IPS DF 6.9 (cell line): ENCODE results near the gene PM20D2.
A peak's percentile ranks its signal among the peaks of the same experiment; 100 is the strongest.

Experiments
- DNase-seq: peaks from one replicate; pipeline ENCODE4 v3.0.0-alpha.2; 2013; ENCODE audit warnings: low read depth, low spot score
- H3K27ac ChIP-seq: one replicate; pipeline ENCODE4 v1.5.1; 2013; ENCODE audit warnings: low read length, control low read depth
- H3K27me3 ChIP-seq: 2 replicates; pipeline ENCODE4 v1.6.1; 2013; ENCODE audit warnings: mild to moderate bottlenecking, low read length; ENCODE audit not compliant: control insufficient read depth, insufficient read depth
- H3K36me3 ChIP-seq: 2 replicates; pipeline ENCODE4 v1.6.1; 2013; ENCODE audit warnings: low read length; ENCODE audit not compliant: control insufficient read depth, insufficient read depth
- H3K4me1 ChIP-seq: 2 replicates; pipeline ENCODE4 v1.6.1; 2013; ENCODE audit warnings: low read length; ENCODE audit not compliant: control insufficient read depth, insufficient read depth
- H3K4me3 ChIP-seq: 2 replicates; pipeline ENCODE4 v1.5.1; 2013; ENCODE audit warnings: mild to moderate bottlenecking, low read length
- H3K9me3 ChIP-seq: 2 replicates; pipeline ENCODE4 v1.6.1; 2013; ENCODE audit warnings: low read length, inconsistent platforms; ENCODE audit not compliant: control insufficient read depth, insufficient read depth
- WGBS: extraction: QIAGEN DNeasy Blood & Tissue Kit; methylation state at CpG from one replicate; pipeline ENCODE4 v1.1.7; 2013; ENCODE audit warnings: mixed read lengths, missing lambda C conversion rate; ENCODE audit not compliant: insufficient read length, insufficient coverage; 5-methylcytosine and 5-hydroxymethylcytosine counted together

PM20D2 gene

DNA sequence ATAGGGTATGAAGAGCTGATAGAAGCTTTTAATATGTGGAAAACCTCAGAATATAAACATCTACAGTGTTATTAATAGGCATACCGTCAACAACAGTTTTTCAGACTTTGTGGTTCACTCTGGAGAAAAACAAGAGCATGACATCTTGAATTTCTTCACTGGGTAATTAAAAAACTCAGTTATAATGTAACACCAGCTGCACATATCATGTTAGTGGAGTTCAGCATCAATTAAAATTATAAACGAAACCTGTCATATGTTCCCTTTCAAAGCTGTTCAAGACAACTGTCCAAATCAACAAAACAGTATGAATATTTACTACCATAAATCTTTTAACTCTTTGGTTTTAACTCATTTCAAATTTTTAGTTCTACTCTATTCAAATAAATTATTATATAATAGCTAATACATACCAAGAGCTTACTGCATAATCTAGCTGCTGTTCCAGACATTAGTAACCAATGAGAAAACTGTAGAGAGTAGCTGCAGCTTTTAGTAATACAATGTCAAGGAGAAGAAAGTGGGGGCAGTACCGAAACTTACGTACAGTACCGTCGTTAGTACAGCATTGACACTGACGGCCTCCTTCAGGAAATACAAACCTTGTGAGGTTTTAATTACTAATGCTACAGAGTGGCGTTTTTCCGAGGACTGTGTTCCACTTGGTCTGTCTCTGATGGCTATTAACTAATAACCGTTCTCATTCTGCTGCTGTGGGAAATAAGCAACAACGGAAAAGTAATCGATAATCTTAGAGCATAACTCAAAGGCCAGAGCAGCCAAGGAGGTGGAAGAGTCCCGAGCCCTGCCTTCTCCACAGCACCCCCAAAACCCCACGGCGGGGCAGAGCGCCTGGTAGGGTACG lies 532 bp upstream of the PM20D2 start:
- no CpG with 5 or more reads among the region's 17 CpGs for WGBS

DNA sequence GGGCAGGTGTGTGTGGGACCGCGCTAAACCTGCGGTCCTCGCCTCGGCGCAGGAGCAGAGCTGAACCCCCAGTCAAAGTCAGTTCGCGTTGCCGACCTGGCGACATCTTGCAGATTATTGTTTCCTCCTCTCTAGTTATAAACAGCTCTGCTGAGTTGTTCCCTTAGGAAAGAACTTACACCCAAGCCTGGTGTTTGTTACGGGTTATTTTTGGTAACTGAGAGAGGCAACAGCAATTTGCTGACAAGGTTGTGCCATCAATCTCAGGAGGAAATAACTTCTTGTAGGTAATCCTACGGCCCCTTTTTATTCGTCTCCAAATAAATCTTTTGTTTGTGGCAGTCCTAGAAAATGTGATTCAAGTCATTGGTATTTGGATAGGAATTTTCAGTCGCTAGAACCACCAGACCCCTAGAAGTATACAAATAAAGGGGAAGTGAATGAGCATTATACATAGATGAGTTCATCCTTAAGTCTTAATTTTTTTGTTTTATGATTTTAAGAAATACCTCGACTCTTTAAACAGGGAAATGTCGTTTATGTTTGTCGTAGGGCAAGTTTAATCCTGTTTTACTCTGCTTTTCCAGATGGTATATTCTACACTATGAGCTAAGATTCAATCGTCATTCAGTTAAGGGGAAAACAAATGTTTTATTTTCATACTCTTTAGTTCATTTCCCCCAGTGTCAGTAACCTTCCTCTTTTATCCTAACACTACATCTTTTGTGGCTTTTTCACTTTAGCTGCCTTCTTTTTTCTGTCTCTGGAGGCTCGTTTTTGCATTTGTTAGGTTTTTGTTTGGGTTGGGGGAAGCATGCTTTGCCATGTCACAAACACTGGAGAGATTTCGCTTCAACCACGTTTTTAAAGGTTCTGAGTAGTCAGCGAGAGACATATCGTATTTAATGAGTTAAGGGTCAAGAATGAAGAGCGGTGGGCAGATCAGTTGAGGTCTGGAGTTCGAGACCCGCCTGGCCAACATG lies 1.2 kb downstream of the PM20D2 start:
- no CpG with 5 or more reads among the region's 26 CpGs for WGBS
- no peaks in the 10 kb centered on the region for H3K4me1 ChIP-seq
- no peak overlapping the region for H3K27ac ChIP-seq
- H3K4me3 ChIP-seq, result peak overlapping the region; percentile 48; the same call in 1 of the 2 replicates
- H3K9me3 ChIP-seq, result no peaks in the 10 kb centered on the region
- no peak for DNase-seq
- peaks cover 8% of the 10 kb centered on the region; the same call in 1 of the 2 replicates for H3K27me3 ChIP-seq
- no peaks in the 10 kb centered on the region for H3K36me3 ChIP-seq

More for the DNA sequence above, 532 bp upstream of the PM20D2 start:
- DNase-seq, result no peak
- Histone ChIP-seq H3K36me3 (no peaks in the 10 kb centered on the region), H3K27ac (no peak overlapping the region), H3K4me3 (peak overlapping the region; percentile 48; the same call in 1 of the 2 replicates), H3K4me1 (no peaks in the 10 kb centered on the region), H3K9me3 (no peaks in the 10 kb centered on the region), H3K27me3 (peaks cover 8% of the 10 kb centered on the region; the same call in 1 of the 2 replicates)

DNA sequence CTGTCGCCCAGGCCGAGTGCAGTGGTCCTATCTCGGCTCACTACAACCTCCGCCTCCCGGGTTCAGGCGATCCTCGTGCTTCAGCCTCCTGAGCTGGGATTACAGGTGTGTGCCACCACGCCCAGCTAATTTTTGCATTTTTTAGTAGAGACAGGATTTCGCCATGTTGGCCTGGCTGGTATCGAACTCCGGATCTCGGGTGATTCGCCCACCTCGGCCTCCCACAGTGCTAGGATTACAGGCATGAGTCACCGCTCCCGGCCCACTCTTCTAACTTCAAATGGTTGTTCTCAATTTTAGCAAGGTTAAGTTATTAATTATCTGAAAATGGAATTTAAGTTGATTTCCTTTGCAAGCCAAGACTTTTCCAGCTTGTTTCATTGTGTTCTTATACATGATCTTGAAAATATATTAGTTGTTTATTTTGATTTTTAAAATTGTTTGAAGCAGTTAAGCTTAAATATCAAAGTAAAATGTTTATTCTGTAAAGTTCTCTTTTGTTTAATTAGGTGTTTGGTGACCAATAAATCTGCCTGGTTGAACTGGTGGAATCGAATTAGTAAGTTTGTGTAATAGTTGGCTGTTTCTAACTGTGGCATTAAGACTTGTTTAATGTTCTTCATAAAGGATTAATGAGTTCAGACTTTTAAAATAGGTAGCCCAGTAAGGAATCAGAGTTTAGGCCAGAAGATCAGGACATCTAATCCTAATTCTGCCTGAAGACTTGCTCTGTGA lies 2.3 kb downstream of the PM20D2 start:
- 100% methylated on average over 1 of the region's 17 CpGs for WGBS
- peaks cover 8% of the 10 kb centered on the region; the same call in 1 of the 2 replicates for H3K27me3 ChIP-seq
- no peak for DNase-seq
- H3K9me3 ChIP-seq, result no peaks in the 10 kb centered on the region
- H3K4me3 ChIP-seq, result no peak overlapping the region
- no peak overlapping the region for H3K27ac ChIP-seq
- no peaks in the 10 kb centered on the region for H3K4me1 ChIP-seq
- no peaks in the 10 kb centered on the region for H3K36me3 ChIP-seq

DNA sequence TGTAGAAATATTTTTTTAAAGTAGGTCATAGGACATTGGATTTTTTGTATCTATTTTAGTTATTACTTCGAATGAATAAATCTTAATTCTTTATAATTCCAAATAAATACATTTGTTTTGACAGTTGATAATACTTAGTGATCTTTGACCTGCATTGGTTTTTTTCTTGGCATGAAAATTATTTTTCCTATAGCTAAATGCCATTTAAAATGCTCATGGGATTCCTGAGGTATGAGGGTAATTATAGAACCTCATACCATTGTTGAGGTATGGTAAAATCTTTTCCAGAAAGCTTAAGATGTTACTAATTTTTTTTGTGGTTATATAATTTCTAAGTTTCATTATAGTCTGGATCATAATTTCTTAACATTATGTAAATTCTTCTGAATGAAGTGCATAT lies 8.3 kb downstream of the PM20D2 start:
- H3K4me3 ChIP-seq, result no peak overlapping the region
- no CpG with 5 or more reads among the region's 1 CpG for WGBS
- DNase-seq, result no peak
- no peaks in the 10 kb centered on the region for H3K9me3 ChIP-seq
- H3K27me3 ChIP-seq, result no peaks in the 10 kb centered on the region
- no peaks in the 10 kb centered on the region for H3K36me3 ChIP-seq
- no peaks in the 10 kb centered on the region for H3K4me1 ChIP-seq
- H3K27ac ChIP-seq, result no peak overlapping the region

DNA sequence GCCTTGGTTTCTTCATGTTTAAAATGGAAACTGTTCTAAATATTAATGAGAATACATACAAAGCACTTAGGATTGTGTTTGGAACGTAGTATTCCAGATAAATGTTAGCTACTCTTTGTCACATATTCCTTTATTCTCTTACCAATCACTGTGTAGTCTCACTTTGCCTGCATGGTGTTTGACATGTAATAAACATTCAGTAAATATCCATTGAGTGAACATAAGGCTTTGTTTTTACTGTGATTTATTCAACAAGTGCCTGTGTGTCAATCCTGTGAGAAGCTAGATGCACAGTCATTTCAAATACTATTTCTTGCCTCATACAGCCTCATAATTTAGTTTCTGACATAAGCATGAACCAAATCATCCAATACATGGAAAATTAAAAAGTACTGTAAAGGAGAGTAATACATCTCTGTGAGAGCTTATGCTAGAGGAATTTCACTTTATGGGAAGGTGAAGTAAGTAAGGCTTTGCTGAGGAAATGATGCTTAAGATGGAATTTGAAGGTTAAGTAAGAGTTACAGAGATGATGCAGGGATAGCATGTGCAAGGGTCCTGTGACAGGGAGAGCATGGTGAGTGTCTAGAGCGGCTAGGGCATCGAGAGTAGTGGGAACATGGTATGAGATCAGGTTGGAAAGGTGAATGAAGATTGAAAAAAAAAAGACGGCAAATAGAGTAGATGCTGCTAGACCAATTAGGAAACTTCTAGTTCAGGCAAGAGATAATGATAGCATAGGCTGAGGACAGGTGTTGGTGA lies 14.7 kb downstream of the PM20D2 start:
- no peaks in the 10 kb centered on the region for H3K9me3 ChIP-seq
- no peaks in the 10 kb centered on the region for H3K27me3 ChIP-seq
- H3K27ac ChIP-seq, result no peak overlapping the region
- DNase-seq, result no peak
- no peaks in the 10 kb centered on the region for H3K36me3 ChIP-seq
- no peaks in the 10 kb centered on the region for H3K4me1 ChIP-seq
- no peak overlapping the region for H3K4me3 ChIP-seq
- 100% methylated on average over 1 of the region's 4 CpGs for WGBS

DNA sequence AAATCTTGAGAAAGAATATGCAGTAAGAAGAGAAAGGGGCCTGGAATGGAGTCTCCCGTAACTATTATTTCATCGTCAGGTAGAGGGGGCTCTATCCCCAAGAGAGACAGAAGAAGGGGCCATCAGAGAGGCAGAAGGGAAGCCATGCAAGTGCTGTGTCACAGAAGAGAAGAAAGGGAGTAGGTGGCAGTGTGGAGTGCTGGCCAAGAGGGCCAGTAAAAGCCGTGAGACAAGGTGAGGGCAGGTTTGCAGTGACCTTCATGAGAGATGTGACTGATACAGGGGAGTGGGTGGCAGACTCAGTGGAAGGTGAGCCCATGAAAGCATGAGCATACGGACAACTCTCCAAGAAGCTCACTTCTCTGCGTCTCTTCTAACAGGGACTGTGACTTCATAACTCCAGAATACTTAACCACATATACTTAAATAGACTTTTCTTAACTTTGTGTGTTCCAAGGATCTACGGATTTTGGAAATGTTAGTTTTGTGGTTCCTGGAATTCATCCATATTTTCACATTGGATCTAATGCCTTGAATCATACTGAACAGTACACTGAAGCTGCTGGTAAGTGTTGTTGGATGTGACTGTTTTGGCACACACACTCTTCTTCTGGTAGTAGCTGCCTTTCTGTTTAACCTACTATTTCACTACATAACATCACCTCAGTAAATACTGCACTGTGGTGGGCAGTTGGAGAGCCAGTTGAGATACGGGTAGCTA lies 15.6 kb downstream of the PM20D2 start:
- Histone ChIP-seq H3K4me3 (no peak overlapping the region), H3K9me3 (no peaks in the 10 kb centered on the region), H3K27ac (no peak overlapping the region), H3K4me1 (no peaks in the 10 kb centered on the region), H3K27me3 (no peaks in the 10 kb centered on the region), H3K36me3 (no peaks in the 10 kb centered on the region)
- DNase-seq, result no peak
- WGBS, result no CpG with 5 or more reads among the region's 7 CpGs

DNA sequence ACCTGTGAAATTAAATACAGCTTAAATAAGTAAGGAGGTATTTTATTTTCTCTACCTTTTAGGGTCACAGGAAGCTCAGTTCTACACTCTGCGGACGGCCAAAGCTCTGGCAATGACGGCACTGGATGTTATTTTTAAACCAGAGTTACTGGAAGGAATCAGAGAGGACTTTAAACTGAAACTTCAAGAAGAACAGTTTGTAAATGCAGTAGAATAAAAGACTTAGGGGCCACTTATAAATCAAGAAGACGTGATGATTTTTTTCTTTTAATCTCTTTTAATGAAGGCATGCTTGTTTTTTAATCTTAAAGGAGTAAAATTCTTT lies 16.2 kb downstream of the PM20D2 start:
- Histone ChIP-seq H3K4me3 (no peak overlapping the region), H3K27ac (no peak overlapping the region), H3K4me1 (no peaks in the 10 kb centered on the region), H3K27me3 (no peaks in the 10 kb centered on the region), H3K9me3 (no peaks in the 10 kb centered on the region), H3K36me3 (no peaks in the 10 kb centered on the region)
- no CpG with 5 or more reads among the region's 4 CpGs for WGBS
- no peak for DNase-seq

DNA sequence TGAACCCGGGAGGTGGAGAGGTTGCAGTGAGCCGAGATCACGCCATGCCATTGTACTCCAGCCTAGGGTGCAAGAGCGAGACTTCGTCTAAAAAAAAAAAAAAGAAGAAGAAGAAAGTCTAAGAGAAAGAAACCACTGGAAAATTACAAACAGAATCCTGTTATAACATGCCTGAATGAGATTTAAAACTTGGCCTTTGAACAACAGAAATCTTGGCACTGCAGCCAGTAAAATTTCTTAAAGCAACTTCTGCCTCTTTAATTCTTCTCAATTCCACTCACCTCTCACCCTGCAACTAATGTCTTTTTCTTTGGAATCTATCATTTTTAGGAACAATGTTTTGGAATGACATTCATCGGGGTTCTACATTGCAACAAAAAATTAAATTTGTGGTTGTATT lies 26.3 kb downstream of the PM20D2 start:
- no peak overlapping the region for H3K4me3 ChIP-seq
- no peaks in the 10 kb centered on the region for H3K36me3 ChIP-seq
- H3K9me3 ChIP-seq, result no peaks in the 10 kb centered on the region
- DNase-seq, result no peak
- no peaks in the 10 kb centered on the region for H3K27me3 ChIP-seq
- no peaks in the 10 kb centered on the region for H3K4me1 ChIP-seq
- H3K27ac ChIP-seq, result no peak overlapping the region
- WGBS, result no CpG with 5 or more reads among the region's 6 CpGs

DNA sequence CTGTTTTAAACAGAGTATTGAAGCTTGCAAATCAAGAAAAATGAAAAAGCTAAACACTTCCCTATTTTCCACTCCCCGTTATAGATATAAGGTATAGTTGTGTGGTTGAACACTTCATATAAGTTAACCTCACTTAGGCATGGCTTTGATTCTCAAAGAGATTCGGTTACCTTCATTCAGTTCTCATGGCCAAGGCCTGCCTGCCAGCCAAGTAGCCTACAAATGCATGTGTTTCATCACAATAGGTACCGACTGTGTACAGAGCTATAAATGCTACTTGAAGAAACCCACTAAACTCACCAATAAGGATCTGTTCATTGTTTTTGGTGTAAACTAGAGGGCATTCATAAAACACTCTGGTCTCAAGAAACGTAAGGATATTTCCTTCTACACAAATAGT lies 27.8 kb downstream of the PM20D2 start:
- no peaks in the 10 kb centered on the region for H3K36me3 ChIP-seq
- no peak for DNase-seq
- no peak overlapping the region for H3K4me3 ChIP-seq
- H3K9me3 ChIP-seq, result no peaks in the 10 kb centered on the region
- H3K27ac ChIP-seq, result no peak overlapping the region
- no peaks in the 10 kb centered on the region for H3K27me3 ChIP-seq
- no peaks in the 10 kb centered on the region for H3K4me1 ChIP-seq
- no CpG with 5 or more reads among the region's 4 CpGs for WGBS
